Kidney epithelial cell (primary cell): Measurements from ENCODE around the gene ARHGEF10L. TPM values are rescaled to one million over a fixed set of nuclear protein-coding genes. Genes with fewer than 3 reads are reported as not detected.

Source experiments
- total RNA-seq: library from RNA; depleted of rRNA; stranded (reverse); fragments of >200 nt; gene quantifications from 2 replicates; pipeline ENCODE4 v1.2.3, GENCODE V29; 2015

ARHGEF10L gene
- total RNA-seq, 1 donor from 2014 or later: 23.5 TPM

Other genes with a start within 250 kb of the ARHGEF10L start
- not detected in 2 replicates for gene PADI4, start 231.5 kb upstream of the ARHGEF10L start, total RNA-seq
- gene PADI6, start 167.5 kb upstream of the ARHGEF10L start, total RNA-seq: not detected in 2 replicates
- 80.2 and 80.8 TPM in 2 replicates for gene RCC2, start 100.0 kb upstream of the ARHGEF10L start, total RNA-seq
- gene ACTL8, start 215.6 kb downstream of the ARHGEF10L start, total RNA-seq: 0.17 TPM in 1 of 2 replicates, not detected in the other